AG10803 (cell line): ENCODE results near the gene FLVCR2.
A peak's percentile ranks its signal among the peaks of the same experiment; 100 is the strongest.

Experiments used
- DNase-seq: peaks from one replicate; pipeline ENCODE4 v3.0.0; 2010; ENCODE audit warnings: low read depth
- H3K4me3 ChIP-seq: 2 replicates; pipeline ENCODE4 v1.5.1; 2011; ENCODE audit warnings: mild to moderate bottlenecking, low read length, control low read depth
- CTCF ChIP-seq: conservative IDR thresholded peaks from 2 replicates; pipeline ENCODE4 v1.5.1; 2011; ENCODE audit warnings: mild to moderate bottlenecking, low read length, control low read depth, inconsistent platforms

FLVCR2 gene

GRCh38 chr14:75628816-75629215 is 50.4 kb downstream of the FLVCR2 start:
- TF ChIP-seq CTCF, result no peak
- no peak overlapping the region for H3K4me3 ChIP-seq
- no peak for DNase-seq

GRCh38 chr14:75630695-75631452 is 52.5 kb downstream of the FLVCR2 start:
- DNase-seq, result no peak
- no peak for TF ChIP-seq CTCF
- no peak overlapping the region for H3K4me3 ChIP-seq

GRCh38 chr14:75631453-75631831 is 53.0 kb downstream of the FLVCR2 start:
- H3K4me3 ChIP-seq, result no peak overlapping the region
- no peak for TF ChIP-seq CTCF
- no peak for DNase-seq

GRCh38 chr14:75634848-75635247 is 56.4 kb downstream of the FLVCR2 start:
- no peak for DNase-seq
- no peak overlapping the region for H3K4me3 ChIP-seq
- no peak for TF ChIP-seq CTCF

- DNase-seq, result peak; percentile 54
- H3K4me3 ChIP-seq, result no peak overlapping the region
- TF ChIP-seq CTCF, result no peak
Observed at GRCh38 chr14:75636100-75636692, 57.8 kb downstream of the FLVCR2 start.

GRCh38 chr14:75640876-75641275 is 62.5 kb downstream of the FLVCR2 start:
- H3K4me3 ChIP-seq, result no peak overlapping the region
- no peak for DNase-seq
- no peak for TF ChIP-seq CTCF

GRCh38 chr14:75643985-75644384 is 65.6 kb downstream of the FLVCR2 start:
- no peak for TF ChIP-seq CTCF
- H3K4me3 ChIP-seq, result no peak overlapping the region
- DNase-seq, result no peak
